Loucy (cell line): Measurements from ENCODE around the gene STK35.

ENCODE experiments used
- H2AFZ ChIP-seq: fragments of 200-600 bp; sonication (generic); 2 replicates; pipeline ENCODE4 v1.6.0; 2016; ENCODE audit warnings: antibody characterized with exemption, mild to moderate bottlenecking, low read length, moderate library complexity
- H3F3A ChIP-seq: fragments of 200-600 bp; 2 replicates; pipeline ENCODE4 v1.6.0; 2016; ENCODE audit warnings: antibody characterized with exemption, low read depth, mild to moderate bottlenecking
- H3K27me3 ChIP-seq: fragments of 200-600 bp; sonication (generic); 2 replicates; pipeline ENCODE4 v1.6.1; 2014; ENCODE audit warnings: low read length, mild to moderate bottlenecking; ENCODE audit not compliant: insufficient read depth, poor library complexity, severe bottlenecking
- H3K36me3 ChIP-seq: fragments of 200-600 bp; sonication (generic); 2 replicates; pipeline ENCODE4 v1.6.1; 2016; ENCODE audit warnings: low read length; ENCODE audit not compliant: insufficient read depth
- H3K4me1 ChIP-seq: fragments of 200-600 bp; sonication (generic); 2 replicates; pipeline ENCODE4 v1.5.1; 2014; ENCODE audit warnings: low read length, mild to moderate bottlenecking; ENCODE audit not compliant: insufficient read depth, poor library complexity, severe bottlenecking
- H3K4me2 ChIP-seq: fragments of 200-600 bp; sonication (generic); 2 replicates; pipeline ENCODE4 v1.6.0; 2014; ENCODE audit warnings: antibody characterized with exemption, low read length, low read depth, mild to moderate bottlenecking; ENCODE audit not compliant: poor library complexity, severe bottlenecking
- H3K4me3 ChIP-seq: fragments of 200-600 bp; sonication (generic); 2 replicates; pipeline ENCODE4 v1.5.1; 2014; ENCODE audit warnings: low read length, mild to moderate bottlenecking, mixed read lengths; ENCODE audit not compliant: poor library complexity, severe bottlenecking
- H3K79me2 ChIP-seq: fragments of 200-600 bp; sonication (generic); 2 replicates; pipeline ENCODE4 v1.6.1; 2014; ENCODE audit warnings: low read length; ENCODE audit not compliant: insufficient read depth
- H3K9ac ChIP-seq: fragments of 200-600 bp; sonication (generic); 2 replicates; pipeline ENCODE4 v1.6.0; 2014; ENCODE audit warnings: mild to moderate bottlenecking, low read depth, low read length, moderate library complexity; ENCODE audit not compliant: poor library complexity, severe bottlenecking
- H3K9me2 ChIP-seq: fragments of 200-600 bp; sonication (generic); replicated peaks from 2 replicates; pipeline ENCODE4 v1.6.1; 2016; ENCODE audit warnings: low read depth, low read length, mixed read lengths
- H3K9me3 ChIP-seq: fragments of 200-600 bp; sonication (generic); 2 replicates; pipeline ENCODE4 v1.6.1; 2014; ENCODE audit warnings: mild to moderate bottlenecking, antibody characterized with exemption, low read length, low read depth; ENCODE audit not compliant: insufficient read depth
- H4K20me1 ChIP-seq: fragments of 200-600 bp; sonication (generic); 2 replicates; pipeline ENCODE4 v1.6.0; 2014; ENCODE audit warnings: antibody characterized with exemption, low read length, mild to moderate bottlenecking; ENCODE audit not compliant: insufficient read depth, poor library complexity, severe bottlenecking
- EZH2phosphoT487 ChIP-seq: fragments of 200-600 bp; IDR thresholded peaks from 2 replicates; pipeline ENCODE4 v1.6.1; 2018; ENCODE audit warnings: antibody characterized with exemption, mild to moderate bottlenecking, moderate library complexity, borderline replicate concordance
- TF ChIP-seq, protein P1 (sequence below): fragments of 200-600 bp; sonication (generic); conservative IDR thresholded peaks from 2 replicates; pipeline ENCODE4 v1.5.1; 2014; ENCODE audit warnings: mild to moderate bottlenecking, antibody characterized with exemption, low read length

Gene STK35

DNA sequence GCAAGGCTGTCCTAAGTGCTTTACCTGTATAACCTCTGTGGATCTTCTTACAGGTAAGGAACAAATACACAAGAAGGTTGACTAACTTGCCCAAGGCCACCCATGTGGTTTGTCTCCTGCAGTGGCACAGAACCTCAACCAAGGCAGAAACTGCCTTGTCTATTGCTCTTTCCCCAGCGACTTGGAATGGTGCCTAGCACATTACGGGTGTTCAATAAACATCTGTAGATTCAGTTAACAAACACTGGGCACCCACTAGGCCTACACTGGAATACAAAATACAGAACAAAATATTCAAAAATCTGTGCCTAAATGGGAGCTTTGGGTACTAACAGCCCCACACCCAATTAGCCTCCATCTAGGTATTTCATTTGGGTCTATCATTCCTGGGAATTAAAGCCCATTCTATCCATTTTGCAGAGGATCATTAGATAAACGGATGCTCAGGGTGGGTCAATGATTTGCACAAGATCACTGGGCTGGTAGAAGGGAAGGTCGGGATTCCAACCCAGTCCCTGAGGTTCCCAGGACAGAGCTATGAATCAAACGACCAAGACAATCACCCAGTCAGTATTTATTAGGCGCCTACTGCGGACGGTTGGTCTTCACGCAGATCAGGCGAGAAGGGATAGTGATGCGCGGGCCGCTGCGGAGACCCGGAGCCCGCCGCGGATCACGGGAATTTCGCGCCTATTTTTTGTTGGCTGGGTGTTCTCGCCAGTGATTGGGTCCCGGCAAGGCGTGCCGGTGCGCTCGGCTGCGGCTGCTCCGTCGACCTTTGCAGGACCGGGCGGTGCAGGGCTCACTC, at the start of gene STK35:
Gene STK35 (plus strand): TSS at position 771 of the 808 bp plus-strand sequence. CDS start 55 bp downstream, outside the sequence.
- no peaks in the 10 kb centered on the region for H3K27me3 ChIP-seq
- H4K20me1 ChIP-seq, result peaks cover 32% of the 10 kb centered on the region
- TF ChIP-seq, protein P1, sequence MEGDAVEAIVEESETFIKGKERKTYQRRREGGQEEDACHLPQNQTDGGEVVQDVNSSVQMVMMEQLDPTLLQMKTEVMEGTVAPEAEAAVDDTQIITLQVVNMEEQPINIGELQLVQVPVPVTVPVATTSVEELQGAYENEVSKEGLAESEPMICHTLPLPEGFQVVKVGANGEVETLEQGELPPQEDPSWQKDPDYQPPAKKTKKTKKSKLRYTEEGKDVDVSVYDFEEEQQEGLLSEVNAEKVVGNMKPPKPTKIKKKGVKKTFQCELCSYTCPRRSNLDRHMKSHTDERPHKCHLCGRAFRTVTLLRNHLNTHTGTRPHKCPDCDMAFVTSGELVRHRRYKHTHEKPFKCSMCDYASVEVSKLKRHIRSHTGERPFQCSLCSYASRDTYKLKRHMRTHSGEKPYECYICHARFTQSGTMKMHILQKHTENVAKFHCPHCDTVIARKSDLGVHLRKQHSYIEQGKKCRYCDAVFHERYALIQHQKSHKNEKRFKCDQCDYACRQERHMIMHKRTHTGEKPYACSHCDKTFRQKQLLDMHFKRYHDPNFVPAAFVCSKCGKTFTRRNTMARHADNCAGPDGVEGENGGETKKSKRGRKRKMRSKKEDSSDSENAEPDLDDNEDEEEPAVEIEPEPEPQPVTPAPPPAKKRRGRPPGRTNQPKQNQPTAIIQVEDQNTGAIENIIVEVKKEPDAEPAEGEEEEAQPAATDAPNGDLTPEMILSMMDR, result no peak
- TF ChIP-seq EZH2phosphoT487, result no peak
- H3K4me1 ChIP-seq, result peaks cover 35% of the 10 kb centered on the region
- no peaks in the 10 kb centered on the region for H3F3A ChIP-seq
- H3K9me2 ChIP-seq, result no peaks in the 10 kb centered on the region
- no peaks in the 10 kb centered on the region for H3K9me3 ChIP-seq
- H3K4me3 ChIP-seq, result peak within 1 kb of the TSS; percentile 96
- H3K4me2 ChIP-seq, result peak within 1 kb of the TSS; percentile 95
- peaks cover 45% of the 10 kb centered on the region for H3K79me2 ChIP-seq
- H3K36me3 ChIP-seq, result no peaks in the 10 kb centered on the region
- peak within 1 kb of the TSS; percentile 76 for H2AFZ ChIP-seq
- H3K9ac ChIP-seq, result peak within 1 kb of the TSS; percentile 90

DNA sequence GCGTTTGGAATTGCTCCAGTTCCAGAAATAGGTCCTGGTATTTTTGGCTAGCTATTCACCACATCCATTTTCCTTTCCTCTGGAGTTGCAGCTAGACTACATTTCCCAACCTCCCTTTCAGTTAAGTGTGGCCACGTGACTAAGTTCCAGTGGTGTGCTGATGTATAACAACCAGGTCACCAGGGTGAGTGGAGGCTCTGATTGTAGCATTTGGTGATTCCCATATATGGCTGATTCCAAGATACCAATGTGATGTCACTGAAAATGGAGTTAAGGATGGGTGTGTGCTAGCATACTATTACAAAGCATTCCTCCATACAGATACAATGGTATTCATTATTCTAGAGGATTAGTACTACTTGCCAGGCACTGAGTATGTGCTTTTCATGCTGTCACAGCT, 49.7 kb upstream of the STK35 start:
- no peak overlapping the region for H3K4me2 ChIP-seq
- H3K4me3 ChIP-seq, result no peak overlapping the region
- H3K9me2 ChIP-seq, result no peaks in the 10 kb centered on the region
- no peak overlapping the region for H3K9ac ChIP-seq
- H3K36me3 ChIP-seq, result no peaks in the 10 kb centered on the region
- H3K79me2 ChIP-seq, result no peaks in the 10 kb centered on the region
- H3K4me1 ChIP-seq, result no peaks in the 10 kb centered on the region
- H4K20me1 ChIP-seq, result no peaks in the 10 kb centered on the region
- H3K27me3 ChIP-seq, result peaks cover 4% of the 10 kb centered on the region
- TF ChIP-seq, protein P1, result no peak
- no peak for TF ChIP-seq EZH2phosphoT487
- no peaks in the 10 kb centered on the region for H3K9me3 ChIP-seq
- H3F3A ChIP-seq, result no peaks in the 10 kb centered on the region
- H2AFZ ChIP-seq, result no peak overlapping the region

DNA sequence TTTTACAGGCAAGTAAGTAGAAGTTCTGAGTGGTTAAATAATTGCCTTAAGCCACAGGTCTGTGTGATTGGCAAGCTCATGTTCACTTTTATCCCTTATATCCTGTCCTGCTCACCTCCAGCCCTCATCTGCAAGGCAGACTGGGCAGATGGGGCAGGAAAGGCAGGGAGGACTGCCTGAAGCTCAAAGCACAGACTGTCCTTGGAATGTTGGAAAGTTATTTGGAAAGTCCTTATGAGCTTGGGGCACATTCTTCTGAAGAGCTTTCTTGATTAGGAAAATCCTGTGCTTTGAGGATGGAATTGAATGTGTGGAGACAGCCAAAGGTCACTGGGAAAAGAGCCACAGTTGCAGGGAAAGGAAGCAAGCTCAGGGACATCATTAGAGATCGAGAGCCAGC, 48.9 kb upstream of the STK35 start:
- H3K27me3 ChIP-seq, result peaks cover 4% of the 10 kb centered on the region
- no peak for TF ChIP-seq EZH2phosphoT487
- TF ChIP-seq, protein P1, result no peak

More for the DNA sequence above, 48.9 kb upstream of the STK35 start:
- Histone ChIP-seq H3K4me3 (no peak overlapping the region), H3K36me3 (no peaks in the 10 kb centered on the region), H3K9ac (no peak overlapping the region), H3K79me2 (no peaks in the 10 kb centered on the region), H2AFZ (no peak overlapping the region), H3K4me1 (no peaks in the 10 kb centered on the region), H3K9me3 (no peaks in the 10 kb centered on the region), H3F3A (no peaks in the 10 kb centered on the region), H3K9me2 (no peaks in the 10 kb centered on the region), H4K20me1 (no peaks in the 10 kb centered on the region), H3K4me2 (no peak overlapping the region)
